HG02884 (cell line): ENCODE measurements around the gene FLCN.
"Not testable (repeated sequence)": the region's sequence is repeated elsewhere in the genome, so short reads cannot be mapped to it uniquely, and the experiment has no call there.

Experiments used
- ATAC-seq: cut with Tn5 transposase; IDR thresholded peaks from one replicate; pipeline ENCODE4 v1.9.1; 2021; ENCODE audit warnings: mild to moderate bottlenecking, moderate library complexity; ENCODE audit not compliant: unreplicated experiment

FLCN gene

DNA sequence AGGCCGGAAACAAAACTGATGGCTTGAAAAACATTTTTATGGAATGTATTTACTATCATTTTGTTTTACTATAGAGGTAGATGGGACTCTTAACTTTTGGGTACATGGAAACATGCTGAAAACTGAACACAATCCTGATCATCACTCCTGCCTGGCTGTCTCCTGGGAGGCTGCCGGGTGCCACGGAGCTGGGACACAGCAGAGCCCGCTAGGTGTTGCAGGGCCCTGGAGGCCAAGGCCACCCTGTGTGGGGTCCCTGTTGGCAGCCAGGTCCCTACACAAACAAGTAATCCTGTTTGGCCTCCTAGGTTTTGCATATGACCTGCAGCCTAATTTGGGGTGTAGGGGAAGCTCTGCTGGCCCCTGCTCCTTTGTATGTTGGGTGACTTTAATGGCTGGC, 48.4 kb downstream of the FLCN start:
- ATAC-seq = no peak

DNA sequence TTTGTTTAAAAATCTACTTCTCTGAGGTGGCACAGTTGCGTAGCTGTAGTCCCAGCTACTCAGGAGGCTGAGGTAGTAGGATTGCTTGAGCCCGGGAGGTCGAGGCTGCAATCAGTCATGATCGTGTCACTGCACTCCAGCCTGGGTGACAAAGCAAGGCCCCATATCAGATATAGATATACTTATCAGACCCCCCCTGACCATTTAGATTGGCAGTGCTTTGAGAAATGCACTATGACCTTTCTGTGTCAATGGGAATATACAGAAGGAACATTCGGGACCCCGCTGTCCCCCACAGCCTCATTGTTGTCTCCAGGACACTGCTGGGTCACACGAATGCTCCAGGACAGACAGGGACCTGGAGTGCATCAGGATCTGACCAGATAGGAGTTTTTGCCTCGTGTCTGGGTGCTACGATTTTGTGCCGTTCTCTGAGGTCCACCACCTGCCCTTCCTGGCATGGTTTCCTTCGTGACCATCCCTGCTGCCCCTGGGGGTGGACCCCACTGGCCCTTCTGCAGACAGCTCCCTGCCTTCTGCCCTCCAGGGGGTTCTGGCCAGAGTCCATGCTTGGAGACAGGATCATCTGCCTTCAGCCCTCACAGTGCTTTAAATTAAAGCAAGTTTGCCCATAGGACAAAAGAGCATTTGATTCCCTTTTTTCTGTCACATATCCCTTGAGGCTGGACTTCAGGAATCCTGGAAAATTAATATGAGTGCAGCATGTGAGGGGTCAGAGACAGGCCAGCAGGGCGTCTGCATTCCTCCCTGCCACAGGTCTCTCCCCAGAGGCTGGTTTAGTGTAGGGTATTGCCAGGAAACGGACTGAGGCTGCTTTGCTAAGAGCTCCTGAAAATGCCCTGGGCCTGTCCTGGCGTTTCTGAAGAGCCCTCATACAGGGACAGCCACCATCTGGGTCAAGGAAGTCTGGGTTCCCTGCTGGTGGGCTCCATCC, 50.1 kb downstream of the FLCN start:
- ATAC-seq = no peak

DNA sequence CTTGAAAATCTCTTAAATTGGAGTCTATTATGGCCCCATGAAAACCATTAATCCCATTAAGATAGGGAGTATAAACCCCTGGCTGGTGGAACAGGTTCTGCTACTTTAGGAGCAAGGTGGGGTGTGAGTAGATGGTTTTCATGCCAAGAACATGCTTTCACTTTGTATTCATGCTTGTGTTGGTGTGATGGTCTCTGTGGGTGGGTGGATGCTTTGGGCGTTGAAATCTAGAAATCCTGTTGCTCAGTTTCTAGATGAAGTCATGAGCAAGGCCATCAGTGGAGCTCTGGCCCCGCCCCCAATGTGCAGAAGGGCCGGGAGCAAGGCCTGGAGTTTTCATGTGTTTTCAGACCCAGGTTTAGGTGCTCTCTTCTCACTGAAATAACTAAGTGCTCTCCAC, 50.9 kb downstream of the FLCN start:
- ATAC-seq = no peak

DNA sequence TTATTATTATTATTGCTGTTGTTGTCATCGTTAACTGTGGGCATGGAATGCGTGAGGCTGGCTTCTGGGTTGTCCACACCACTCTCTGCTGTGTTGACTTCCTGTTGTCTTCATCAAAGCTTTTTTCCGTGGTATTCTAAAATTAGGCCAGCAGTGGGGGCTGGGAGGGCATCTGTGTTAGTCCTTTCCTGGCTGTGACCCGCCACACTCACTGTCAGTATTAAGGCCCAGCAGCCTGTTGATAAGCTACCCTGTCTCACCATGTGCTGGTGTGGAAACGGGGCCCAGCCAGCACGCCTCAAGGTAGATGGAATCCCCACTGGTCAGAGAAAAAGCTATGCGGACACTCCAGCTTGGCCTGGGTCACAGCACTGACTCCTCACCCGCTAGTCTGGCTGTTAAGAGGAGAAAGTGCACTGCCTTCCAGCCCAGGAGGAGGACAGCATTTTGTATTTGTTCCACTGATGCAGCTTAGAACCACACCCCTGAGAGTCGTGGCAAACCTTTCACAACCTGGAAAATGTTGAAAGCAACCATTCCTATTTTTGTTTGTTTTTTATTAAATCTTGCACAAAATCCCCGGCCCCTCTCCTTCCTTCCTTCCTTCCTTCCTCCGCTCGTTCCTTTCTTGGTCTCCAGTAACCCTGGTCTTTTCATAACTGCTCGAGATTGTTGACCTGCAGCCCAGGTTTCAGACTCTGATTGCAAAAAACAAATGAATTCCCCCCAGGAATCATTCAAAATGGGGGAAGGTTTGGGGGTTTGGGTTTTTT, 51.8 kb downstream of the FLCN start:
- not testable (repeated sequence) for ATAC-seq

DNA sequence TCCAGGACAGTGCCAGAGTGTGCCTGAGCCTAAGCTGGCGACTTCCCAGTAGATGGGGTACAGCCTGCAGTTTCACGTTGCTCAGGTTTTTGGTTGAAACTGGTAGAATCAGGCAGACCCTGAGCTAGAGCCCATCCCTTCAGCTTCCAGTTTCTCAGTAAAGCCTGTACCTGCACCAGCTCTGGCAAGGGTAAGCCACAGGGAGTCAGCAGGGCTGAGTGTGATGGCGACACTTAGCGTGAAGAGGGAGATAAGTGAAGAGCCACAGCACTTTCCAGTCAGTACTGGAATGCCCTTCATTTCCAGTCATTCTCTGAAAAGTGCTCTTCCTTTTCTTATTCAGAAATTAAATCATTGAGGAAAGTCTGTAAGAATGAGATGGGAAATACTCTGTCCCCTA, 53.2 kb downstream of the FLCN start:
- no peak for ATAC-seq

DNA sequence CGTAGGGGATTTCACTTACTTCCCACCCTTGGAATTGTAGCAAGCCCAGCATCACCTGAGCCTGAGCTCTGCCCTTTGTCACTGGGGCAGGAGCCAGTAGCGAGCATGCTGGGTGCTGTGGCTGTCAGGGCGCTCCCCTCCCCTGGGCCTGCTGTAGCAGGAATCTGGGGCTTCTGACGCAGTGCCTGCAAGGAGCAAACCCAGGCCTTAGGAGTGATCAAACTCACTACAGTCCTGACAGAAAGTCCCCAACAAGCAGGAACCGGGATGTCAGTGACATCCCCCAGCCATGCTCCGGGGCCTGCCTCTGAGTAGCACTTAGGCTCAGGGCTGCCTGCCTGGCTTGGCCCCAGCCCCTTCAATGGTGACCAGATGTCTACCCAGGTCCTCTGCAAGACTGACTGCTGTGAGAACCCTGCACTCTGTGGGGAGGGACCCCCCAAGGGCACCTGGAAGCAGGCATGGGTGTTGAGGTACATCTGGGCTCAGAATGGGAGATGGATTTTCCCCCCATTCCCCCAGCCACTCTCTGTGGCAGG, 54.3 kb downstream of the FLCN start:
- no peak for ATAC-seq

DNA sequence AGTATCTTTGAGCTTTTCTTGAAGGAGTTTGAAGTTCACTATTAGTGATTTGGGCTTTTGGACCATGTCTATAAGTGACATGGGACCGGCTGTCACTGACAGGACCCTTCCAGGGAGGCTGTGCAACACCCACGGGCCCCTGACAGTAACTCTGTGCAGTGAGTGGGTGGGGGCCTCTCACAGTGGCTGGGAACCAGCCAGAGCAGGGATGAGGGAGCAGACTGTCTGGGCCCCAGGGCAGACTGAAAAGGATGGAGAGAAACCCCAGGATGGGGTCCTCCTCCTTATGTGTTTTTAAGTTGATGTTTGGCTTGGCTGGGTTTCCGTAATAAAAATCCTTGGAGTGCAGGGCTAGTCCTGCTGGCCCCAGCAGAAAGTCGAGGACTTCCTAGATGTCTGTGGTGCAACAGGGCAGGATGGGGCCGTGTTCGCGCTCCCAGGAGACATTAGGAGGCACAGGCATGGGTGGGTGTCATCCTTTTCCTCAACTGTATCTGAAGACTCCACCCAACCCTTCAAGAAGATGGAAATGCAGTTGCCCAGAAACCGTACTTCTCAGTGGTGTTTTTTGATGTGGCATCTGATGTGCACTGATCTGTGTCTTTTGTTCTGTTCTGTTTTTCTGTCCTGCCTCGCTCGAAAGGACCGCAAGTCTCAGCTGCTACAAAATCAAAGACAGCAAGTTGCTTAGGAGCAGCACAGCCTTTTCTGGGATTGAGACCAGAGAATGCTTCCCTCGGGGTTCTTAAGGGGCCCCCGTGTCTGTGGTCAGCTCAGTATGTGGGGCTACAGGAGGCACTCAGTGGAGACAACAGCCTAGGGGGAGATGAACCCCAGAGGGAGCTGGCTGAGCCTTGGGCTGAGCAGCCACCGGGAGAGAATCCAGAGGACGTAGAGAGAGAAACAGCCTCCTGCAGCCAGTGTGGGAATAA, 55.0 kb downstream of the FLCN start:
- ATAC-seq = no peak

DNA sequence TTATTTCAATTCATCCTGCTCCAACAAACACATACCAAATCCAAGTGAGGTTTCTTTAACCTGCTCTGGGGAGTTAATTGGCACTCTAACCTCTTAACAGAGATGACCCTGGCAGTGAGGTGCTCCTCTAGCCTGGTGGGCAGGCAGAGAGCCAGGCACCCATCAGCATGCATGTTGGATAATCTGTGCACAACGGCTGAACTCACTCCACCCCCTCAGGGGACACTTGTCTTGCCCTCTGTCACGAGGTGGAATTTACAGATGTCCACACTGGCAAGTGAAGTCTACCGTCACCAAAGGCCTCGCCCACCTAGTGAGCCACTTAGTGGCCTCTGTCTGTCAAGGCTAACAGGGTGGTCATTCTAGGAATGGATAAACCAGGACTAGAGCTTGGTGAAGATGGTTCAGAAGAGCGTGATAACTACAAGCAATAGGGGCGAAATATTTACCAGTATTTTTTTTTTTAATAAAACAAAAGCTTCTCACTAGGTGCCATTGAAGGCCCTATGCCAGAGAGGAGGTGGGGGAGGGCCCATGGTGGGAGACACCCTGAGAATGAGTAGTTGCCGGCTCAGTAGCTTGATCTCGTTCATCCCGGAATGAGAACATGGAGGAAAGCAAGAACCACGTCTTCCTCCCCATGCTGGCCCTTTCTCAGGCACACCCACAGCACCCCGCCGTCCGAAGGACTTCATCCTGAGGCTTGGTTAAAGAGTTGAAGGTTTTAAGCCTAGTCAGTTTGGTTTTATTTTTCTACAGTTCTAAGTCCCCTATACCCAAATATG, 56.0 kb downstream of the FLCN start:
- ATAC-seq = no peak

DNA sequence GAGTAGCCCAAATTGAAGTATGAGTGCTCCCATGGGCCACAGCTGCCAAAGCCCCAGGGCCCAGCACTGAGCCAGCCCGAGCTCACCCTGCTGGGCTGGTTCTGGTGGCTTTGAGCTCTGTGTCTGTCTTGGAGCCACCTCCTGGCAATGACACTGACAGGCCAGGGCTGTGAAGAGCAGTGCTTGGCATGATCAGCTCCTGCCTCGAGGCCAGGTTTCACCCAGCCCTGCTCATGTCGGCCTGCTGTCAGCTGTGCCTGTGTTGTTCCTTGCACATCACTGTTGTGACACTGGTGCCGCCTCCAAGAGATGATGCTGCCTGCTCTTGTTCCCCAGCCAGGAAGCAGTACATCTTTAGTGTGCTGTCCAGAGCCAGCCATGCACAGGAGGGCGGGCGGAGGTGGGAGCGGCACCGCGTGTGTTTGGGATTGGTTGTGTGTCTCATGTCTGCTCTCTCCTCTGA, 56.8 kb downstream of the FLCN start:
- no peak for ATAC-seq

DNA sequence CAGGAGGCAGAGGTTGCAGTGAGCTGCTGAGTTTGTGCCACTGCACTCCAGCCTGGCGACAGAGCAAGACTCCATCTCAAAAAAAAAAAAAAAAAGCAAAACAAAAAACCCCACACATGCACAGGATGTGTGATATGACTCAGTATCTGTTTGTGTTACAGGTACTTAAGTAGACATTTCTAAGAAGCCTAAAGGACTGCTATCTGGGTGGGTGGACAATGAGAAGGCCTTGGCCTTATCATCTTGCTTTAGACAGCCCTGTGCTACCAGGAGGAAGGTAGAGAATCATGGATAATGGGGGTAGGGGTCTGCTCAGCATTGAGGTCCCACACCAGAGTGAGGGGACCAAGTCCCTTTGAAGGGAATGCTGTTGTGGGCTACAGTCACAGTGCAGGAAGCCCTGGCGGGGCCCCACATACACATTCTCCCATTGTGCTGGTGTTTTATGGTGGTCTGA, 57.6 kb downstream of the FLCN start:
- ATAC-seq = peak; percentile 58

DNA sequence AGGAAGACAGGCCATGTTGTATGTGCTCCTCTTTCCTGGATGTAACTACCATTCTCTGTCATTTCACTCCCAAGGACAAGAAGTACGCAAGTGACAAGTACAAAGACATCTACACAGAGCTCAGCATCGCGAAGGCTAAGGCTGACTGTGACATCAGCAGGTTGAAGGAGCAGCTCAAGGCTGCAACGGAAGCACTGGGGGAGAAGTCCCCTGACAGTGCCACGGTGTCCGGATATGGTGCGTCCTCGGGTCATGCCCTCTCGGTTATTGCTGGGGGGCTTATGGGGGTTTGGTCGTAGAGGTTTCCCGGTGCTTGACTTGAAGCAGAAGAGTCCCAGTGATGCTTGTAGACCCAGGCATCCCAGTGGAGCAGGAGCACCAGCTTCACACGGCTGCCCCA, 59.8 kb downstream of the FLCN start:
- ATAC-seq = no peak

DNA sequence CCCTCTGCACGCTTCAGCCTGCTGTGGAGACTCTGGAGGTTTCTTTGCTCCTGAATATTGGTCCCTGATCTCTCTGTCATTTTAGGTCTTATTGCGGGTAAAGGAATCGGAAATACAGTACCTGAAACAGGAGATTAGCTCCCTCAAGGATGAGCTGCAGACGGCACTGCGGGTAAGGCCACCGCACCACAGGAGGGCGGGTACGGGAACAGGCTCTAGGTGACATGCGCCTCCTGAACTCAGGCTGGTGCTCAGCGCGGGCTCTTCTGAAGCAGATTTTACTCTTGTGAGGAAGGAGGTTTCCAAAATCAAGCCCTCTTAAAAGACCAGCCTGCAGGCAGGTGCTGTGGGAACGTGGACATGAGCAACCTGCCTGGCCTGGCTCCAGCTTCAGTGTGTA, 60.6 kb downstream of the FLCN start:
- no peak for ATAC-seq

DNA sequence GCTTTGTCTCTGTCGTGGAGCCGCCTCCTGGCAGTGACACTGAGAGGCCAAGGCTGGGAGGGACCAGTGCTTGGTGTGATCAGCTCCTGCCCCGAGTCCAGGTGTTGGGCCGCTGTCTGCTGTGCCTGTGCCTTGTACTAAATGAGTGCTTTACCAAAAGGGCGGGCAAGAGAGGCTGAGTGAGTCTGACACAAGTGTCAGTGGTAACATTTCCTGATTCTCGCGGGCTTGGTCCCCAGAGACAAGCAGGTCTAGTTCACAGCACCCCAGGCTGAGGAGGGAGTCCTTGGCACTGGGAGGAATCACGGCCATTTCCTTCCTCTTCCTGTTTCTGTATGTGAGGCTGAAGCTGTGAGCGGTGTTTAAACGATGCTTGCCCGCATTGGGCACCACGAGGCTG, 61.1 kb downstream of the FLCN start:
- no peak for ATAC-seq

DNA sequence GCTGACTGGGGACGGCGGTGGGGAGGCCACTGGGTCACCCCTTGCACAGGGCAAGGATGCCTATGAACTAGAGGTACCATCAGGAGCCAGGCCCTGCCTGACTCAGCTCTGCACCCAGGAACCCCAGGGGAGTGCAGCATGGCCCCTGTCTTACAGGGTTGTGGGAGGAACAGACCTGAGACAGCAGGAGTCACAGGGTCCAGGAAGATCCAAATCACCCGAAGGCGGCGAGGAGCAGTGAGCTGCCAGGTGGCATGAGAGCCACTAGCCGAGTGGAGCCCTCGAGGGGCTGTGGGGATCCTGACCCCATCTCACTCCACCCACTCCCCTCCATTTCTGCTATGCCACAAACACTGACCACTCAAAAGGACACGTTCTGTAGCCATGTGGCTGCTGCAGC, 61.6 kb downstream of the FLCN start:
- ATAC-seq = no peak

DNA sequence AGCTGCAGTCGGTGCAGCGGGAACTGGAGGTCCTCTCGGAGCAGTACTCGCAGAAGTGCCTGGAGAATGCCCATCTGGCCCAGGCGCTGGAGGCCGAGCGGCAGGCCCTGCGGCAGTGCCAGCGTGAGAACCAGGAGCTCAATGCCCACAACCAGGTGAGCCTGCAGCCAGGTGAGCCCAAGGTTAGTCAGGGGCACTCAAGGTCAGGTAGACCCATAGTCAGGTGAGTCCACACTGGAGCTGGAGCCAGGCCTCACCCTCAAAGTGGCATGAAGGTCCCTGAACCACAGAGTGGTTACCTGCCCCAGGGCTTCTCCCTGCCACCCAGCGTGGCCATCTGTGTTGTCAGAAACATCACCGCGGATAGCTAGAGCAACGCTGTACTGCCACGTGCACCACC, 63.0 kb downstream of the FLCN start:
- no peak for ATAC-seq

DNA sequence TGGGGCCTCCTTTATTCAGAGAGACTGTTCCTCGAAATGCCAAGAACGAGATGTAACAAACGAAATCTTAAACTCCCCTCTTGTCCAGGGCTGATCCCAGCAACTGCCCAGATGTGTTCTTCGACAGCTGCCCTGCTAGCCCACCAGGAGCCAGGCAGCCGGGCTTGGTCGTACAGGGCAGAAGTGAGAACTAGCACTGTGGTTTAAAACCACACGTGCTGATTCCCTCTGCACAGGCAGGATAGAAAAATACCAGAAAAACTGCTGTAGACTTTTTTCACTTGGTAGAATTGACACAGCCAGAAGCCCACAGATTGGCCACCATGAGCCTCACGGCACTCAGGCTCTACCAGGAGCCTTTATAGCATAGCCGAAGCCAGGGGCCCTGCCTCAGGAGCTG, 64.0 kb downstream of the FLCN start:
- no peak for ATAC-seq

DNA sequence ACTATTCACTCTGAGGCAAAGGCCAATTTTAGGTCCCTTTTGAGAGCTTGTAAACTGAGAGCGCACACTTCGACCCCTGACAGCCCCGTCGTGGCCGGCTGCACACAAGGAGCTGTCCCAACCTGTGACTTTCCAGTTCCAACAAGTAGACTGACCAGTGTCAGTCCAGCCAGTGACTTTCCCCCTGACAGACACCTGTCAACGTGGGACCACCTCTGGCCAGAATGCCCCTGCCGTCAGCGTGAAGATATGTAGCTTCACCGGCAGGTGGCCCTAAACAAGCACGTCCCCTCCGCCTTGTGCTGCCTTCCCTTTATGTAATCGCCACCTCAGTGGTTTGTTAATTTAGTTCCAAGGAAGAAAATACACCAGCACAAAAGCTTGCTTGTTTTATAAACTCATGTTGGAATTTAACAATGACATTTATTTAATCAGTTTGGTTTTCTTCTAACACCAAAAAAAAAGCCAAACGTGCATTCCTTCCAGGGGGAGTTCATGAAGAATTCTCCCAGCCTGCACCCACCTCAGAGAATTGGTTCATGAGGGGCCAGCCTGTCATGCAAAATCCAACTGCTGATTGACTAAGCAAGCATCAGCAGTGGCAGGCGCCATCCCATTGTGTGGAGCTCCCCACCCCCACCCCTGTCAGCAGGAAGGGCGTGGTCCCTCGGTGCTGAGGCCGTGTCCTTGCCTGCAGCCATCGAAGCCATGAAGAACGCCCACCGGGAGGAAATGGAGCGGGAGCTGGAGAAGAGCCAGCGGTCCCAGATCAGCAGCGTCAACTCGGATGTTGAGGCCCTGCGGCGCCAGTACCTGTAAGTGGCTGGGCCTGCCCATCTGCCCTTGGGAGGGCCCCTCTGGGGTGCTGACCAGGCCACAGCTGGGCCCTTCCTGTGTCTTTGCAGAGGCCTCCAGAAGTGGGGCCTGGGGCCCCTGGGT, 64.7 kb downstream of the FLCN start:
- no peak for ATAC-seq

DNA sequence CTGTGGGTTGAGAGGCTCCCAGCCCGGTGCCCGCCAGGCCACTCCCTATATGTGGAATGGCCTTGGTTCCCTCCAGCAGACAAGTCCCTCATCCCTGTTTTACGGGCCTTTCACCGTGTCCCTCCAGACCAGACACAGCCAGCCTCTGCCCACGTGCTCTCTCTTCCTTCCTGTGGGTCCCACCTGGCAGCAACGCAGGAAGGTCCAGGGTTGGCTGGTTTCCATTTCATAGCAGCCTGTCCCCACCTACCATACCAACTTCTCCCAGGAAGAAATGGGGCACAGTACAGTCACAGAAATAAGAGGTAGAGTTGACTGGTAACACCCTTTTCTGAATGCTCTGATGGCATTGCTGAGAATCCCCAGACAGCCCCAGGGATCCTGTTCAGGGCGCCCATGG, 65.8 kb downstream of the FLCN start:
- ATAC-seq = no peak
